ENCODE results near the gene KCTD6. TPM values are rescaled to one million over a fixed set of nuclear protein-coding genes. Genes with fewer than 3 reads are reported as not detected.

Gene KCTD6
- total RNA-seq, 1 experiment from 2014 or later: 9.9 TPM

DNA sequence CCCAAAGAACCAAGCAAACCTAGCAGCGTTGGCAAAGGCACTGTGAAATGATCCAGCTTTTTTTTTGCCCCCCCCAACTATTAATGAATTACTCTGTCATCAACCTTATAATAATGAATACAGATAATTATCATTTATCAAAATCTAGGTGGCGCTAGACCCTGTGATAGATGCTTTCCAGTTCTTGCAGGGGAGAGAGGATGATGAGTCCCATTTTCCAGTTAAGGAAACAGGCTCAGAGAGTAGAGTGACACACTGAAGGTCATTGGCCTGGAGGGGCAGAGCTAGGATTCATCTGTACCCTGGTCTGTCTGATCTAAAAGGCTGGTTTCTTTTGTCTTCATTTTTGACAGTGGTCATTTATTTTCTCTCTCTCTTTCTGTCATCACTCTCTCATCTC lies 40.1 kb downstream of the KCTD6 start:
- Mint-ChIP-seq H3K4me3 (ENCODE audit: unreplicated experiment) (no peak overlapping the region), H3K27ac (ENCODE audit: low read depth, unreplicated experiment) (no peak overlapping the region), H3K9me3 (ENCODE audit: unreplicated experiment) (no peaks in the 10 kb centered on the region), H3K36me3 (ENCODE audit: insufficient read depth, unreplicated experiment) (no peaks in the 10 kb centered on the region), H3K4me1 (ENCODE audit: insufficient read depth, unreplicated experiment) (peaks cover 24% of the 10 kb centered on the region), H3K27me3 (ENCODE audit: insufficient read depth, unreplicated experiment) (no peaks in the 10 kb centered on the region)
- DNase-seq (ENCODE audit: unreplicated experiment): peak; percentile 44
- intact Hi-C loops (cut with micrococcal nuclease): loop anchor here (1.0 to 2.0 kb wide), 6 partner anchors 40 to 225 kb away; partner anchors contain the start of genes KCTD6 and PDHB
- ChIA-PET CTCF (interaction anchor here (0.5 to 4.2 kb wide), 29 partner anchors 10 to 346 kb away, joined by 3 to 30 read pairs (median 4); partner anchors contain the start of gene KCTD6), POLR2A (interaction anchor here (0.5 to 1.7 kb wide), 3 partner anchors 38 to 200 kb away, joined by 3 to 8 read pairs (median 3); partner anchors contain the start of gene PXK)
- TF ChIP-seq, protein P1, sequence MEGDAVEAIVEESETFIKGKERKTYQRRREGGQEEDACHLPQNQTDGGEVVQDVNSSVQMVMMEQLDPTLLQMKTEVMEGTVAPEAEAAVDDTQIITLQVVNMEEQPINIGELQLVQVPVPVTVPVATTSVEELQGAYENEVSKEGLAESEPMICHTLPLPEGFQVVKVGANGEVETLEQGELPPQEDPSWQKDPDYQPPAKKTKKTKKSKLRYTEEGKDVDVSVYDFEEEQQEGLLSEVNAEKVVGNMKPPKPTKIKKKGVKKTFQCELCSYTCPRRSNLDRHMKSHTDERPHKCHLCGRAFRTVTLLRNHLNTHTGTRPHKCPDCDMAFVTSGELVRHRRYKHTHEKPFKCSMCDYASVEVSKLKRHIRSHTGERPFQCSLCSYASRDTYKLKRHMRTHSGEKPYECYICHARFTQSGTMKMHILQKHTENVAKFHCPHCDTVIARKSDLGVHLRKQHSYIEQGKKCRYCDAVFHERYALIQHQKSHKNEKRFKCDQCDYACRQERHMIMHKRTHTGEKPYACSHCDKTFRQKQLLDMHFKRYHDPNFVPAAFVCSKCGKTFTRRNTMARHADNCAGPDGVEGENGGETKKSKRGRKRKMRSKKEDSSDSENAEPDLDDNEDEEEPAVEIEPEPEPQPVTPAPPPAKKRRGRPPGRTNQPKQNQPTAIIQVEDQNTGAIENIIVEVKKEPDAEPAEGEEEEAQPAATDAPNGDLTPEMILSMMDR (IDR thresholded peaks at IDR 0.05; ENCODE audit: unreplicated experiment): peak; percentile 8
- BruUV-seq (replicated peaks): no TSS peak

DNA sequence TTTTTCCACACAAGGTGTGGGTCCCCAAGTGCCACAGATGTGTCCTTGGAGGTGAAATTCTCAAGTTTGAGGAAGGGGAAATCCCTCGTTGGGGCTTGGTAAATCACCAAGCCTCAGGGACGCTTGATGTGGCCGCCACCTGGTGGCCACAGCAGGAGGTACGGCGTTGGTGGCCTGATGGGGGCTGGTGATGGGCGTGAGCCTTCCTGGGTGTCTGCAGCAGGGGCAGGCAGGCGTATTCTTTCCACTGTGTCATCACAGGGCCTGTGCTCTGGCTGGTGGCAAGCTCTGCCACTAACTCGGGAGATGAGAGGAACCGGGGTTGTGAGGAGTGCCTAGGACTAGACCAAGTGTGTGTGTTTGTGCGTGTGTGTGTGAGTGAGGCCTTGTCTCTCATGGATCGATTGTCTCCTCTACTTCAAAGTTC lies 40.9 kb downstream of the KCTD6 start:
- POLR2A ChIA-PET: interaction anchor here (0.6 kb wide), 1 partner anchor 33 kb away, joined by 3 read pairs; no protein-coding TSS in a partner anchor
- CTCF ChIA-PET: interaction anchor here (0.6 to 4.2 kb wide), 24 partner anchors 11 to 241 kb away, joined by 3 to 30 read pairs (median 5); partner anchors contain the start of gene KCTD6
- intact Hi-C loops (cut with micrococcal nuclease): loop anchor here (1.0 to 2.0 kb wide), 6 partner anchors 41 to 226 kb away; partner anchors contain the start of genes KCTD6 and PDHB

DNA sequence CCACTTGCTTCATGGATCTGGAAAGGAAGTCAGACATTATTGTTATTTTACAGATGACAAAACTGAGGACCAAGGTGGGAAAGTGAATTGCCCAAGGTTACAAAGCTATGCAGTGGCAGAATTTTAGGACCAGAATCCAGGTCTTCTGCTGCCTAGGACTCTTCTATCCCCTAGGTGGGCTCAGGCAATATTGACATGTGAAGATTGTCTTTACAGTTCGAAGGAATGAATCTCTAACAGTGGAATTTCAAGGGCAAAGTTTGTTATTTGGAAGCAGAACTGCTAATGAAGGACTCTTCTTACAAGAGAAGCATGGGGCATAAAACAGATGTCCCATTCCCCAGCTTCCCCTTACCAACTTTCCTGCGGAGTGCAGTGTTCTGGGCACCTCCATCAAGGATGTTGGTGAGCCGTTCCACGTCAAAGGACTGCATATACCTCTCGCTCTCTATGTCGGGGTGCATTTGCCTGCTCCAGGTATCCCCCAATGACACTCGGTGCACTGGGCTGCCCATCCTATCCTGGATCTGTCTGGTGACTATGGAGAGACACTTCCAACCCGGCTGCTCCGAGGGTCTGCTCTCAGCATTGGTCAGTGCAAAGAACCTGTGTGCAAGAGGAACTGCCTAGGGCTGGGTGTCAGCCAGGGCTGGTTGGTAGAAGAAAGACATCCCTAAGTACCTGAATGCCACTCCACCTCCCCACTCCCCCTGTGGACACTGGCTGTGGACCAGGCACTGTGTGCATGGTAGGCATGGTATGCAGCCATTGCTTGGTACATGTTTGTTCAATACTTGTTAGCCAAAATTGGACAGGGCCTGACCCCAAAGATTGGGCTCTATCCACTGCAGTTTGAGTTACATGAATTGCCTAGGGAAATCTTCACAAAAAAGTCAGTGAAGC lies 42.9 kb downstream of the KCTD6 start:
- ChIA-PET CTCF (interaction anchor here (0.5 to 4.2 kb wide), 15 partner anchors 17 to 431 kb away, joined by 3 to 30 read pairs (median 7); partner anchors contain the start of genes HTD2 and KCTD6), POLR2A (interaction anchor here (1.2 to 1.3 kb wide), 2 partner anchors 41 to 151 kb away, joined by 4 read pairs; no protein-coding TSS in a partner anchor)
- Mint-ChIP-seq H3K9me3 (ENCODE audit: unreplicated experiment) (no peaks in the 10 kb centered on the region), H3K27ac (ENCODE audit: low read depth, unreplicated experiment) (no peak overlapping the region), H3K36me3 (ENCODE audit: insufficient read depth, unreplicated experiment) (no peaks in the 10 kb centered on the region), H3K27me3 (ENCODE audit: insufficient read depth, unreplicated experiment) (no peaks in the 10 kb centered on the region), H3K4me3 (ENCODE audit: unreplicated experiment) (no peak overlapping the region), H3K4me1 (ENCODE audit: insufficient read depth, unreplicated experiment) (peaks cover 22% of the 10 kb centered on the region)
- TF ChIP-seq, protein P1 (IDR thresholded peaks at IDR 0.05; ENCODE audit: unreplicated experiment): no peak
- DNase-seq (ENCODE audit: unreplicated experiment): no peak
- intact Hi-C loops (cut with micrococcal nuclease): no loop called here
- BruUV-seq (replicated peaks): no TSS peak

More for the DNA sequence above, 40.9 kb downstream of the KCTD6 start:
- Mint-ChIP-seq H3K27me3 (ENCODE audit: insufficient read depth, unreplicated experiment) (no peaks in the 10 kb centered on the region), H3K36me3 (ENCODE audit: insufficient read depth, unreplicated experiment) (no peaks in the 10 kb centered on the region), H3K9me3 (ENCODE audit: unreplicated experiment) (no peaks in the 10 kb centered on the region), H3K4me1 (ENCODE audit: insufficient read depth, unreplicated experiment) (peaks cover 27% of the 10 kb centered on the region), H3K27ac (ENCODE audit: low read depth, unreplicated experiment) (no peak overlapping the region), H3K4me3 (ENCODE audit: unreplicated experiment) (no peak overlapping the region)
- peak; percentile 79 for DNase-seq (ENCODE audit: unreplicated experiment)
- no TSS peak for BruUV-seq (replicated peaks)
- TF ChIP-seq, protein P1 (IDR thresholded peaks at IDR 0.05; ENCODE audit: unreplicated experiment): peak; percentile 95

Measured in MCF 10A (cell line).